A673 (cell line): ENCODE results near the gene SCRT2.

Experiments
- CTCF ChIP-seq: fragments of 300-800, 200-600 bp; sonication (generic); conservative IDR thresholded peaks from 2 replicates; pipeline ENCODE4 v1.5.1; 2017; ENCODE audit warnings: low read depth, mild to moderate bottlenecking, antibody characterized with exemption, low read length, moderate library complexity, mixed read lengths
- EZH2 ChIP-seq: fragments of 200-600 bp; sonication (generic); IDR thresholded peaks from 2 replicates; pipeline ENCODE4 v1.6.1; 2017; ENCODE audit warnings: borderline replicate concordance, low read depth, mild to moderate bottlenecking, mixed read lengths, antibody characterized with exemption, low read length; ENCODE audit not compliant: poor library complexity, severe bottlenecking

GRCh38 chr20:647479-648019, 28.1 kb downstream of the SCRT2 start:
- TF ChIP-seq CTCF (no peak), EZH2 (no peak)
